ENCODE data around the gene SMAD5. TPM values are rescaled to one million over a fixed set of nuclear protein-coding genes. Genes with fewer than 3 reads are reported as not detected.

SMAD5 gene
- total RNA-seq, 4 donors from 2014 or later, result 41.1 to 55.6 (median 43.7) TPM

GRCh38 chr5:136202469-136203205 lies 70.0 kb downstream of the SMAD5 start:
- no peak for TF ChIP-seq CTCF (IDR thresholded peaks at IDR 0.05; ENCODE audit: low read depth)

- TF ChIP-seq CTCF (IDR thresholded peaks at IDR 0.05; ENCODE audit: low read depth), result no peak
Observed at GRCh38 chr5:136203303-136203922, 70.8 kb downstream of the SMAD5 start.

- no peak for TF ChIP-seq CTCF (IDR thresholded peaks at IDR 0.05; ENCODE audit: low read depth)
Observed at GRCh38 chr5:136205061-136205702, 72.5 kb downstream of the SMAD5 start.

- TF ChIP-seq CTCF (IDR thresholded peaks at IDR 0.05; ENCODE audit: low read depth), result no peak
Observed at GRCh38 chr5:136205941-136206340, 73.3 kb downstream of the SMAD5 start.

- no peak for TF ChIP-seq CTCF (IDR thresholded peaks at IDR 0.05; ENCODE audit: low read depth)
Observed at GRCh38 chr5:136206361-136206760, 73.7 kb downstream of the SMAD5 start.

- no peak for TF ChIP-seq CTCF (IDR thresholded peaks at IDR 0.05; ENCODE audit: low read depth)
Observed at GRCh38 chr5:136207631-136208030, 75.0 kb downstream of the SMAD5 start.

GRCh38 chr5:136208916-136209315 lies 76.3 kb downstream of the SMAD5 start:
- TF ChIP-seq CTCF (IDR thresholded peaks at IDR 0.05; ENCODE audit: low read depth), result no peak
